Osteocyte (in vitro differentiated cells): ENCODE measurements around the gene MS4A18. TPM values are rescaled to one million over a fixed set of nuclear protein-coding genes. Genes with fewer than 3 reads are reported as not detected.

Experiments
- DNase-seq: peaks from one replicate; pipeline ENCODE4 v3.0.0; 2021; ENCODE audit warnings: mixed read lengths; ENCODE audit not compliant: unreplicated experiment; ENCODE audit errors: extremely low spot score
- H3K27ac Mint-ChIP-seq: one replicate; pipeline ENCODE4 v1.8.0; 2021; ENCODE audit warnings: mild to moderate bottlenecking, mixed read lengths; ENCODE audit not compliant: unreplicated experiment
- H3K27me3 Mint-ChIP-seq: one replicate; pipeline ENCODE4 v1.8.0; 2021; ENCODE audit warnings: mixed read lengths; ENCODE audit not compliant: unreplicated experiment
- H3K36me3 Mint-ChIP-seq: one replicate; pipeline ENCODE4 v1.8.0; 2021; ENCODE audit warnings: mixed read lengths; ENCODE audit not compliant: unreplicated experiment
- H3K4me1 Mint-ChIP-seq: one replicate; pipeline ENCODE4 v1.8.0; 2021; ENCODE audit warnings: mixed read lengths; ENCODE audit not compliant: unreplicated experiment
- H3K4me3 Mint-ChIP-seq: one replicate; pipeline ENCODE4 v1.8.0; 2021; ENCODE audit warnings: mild to moderate bottlenecking, moderate library complexity, mixed read lengths; ENCODE audit not compliant: unreplicated experiment
- H3K9me3 Mint-ChIP-seq: one replicate; pipeline ENCODE4 v1.8.0; 2021; ENCODE audit warnings: mixed read lengths; ENCODE audit not compliant: unreplicated experiment
- CTCF ChIP-seq: fragments of 200-600 bp; sonication (generic); IDR thresholded peaks from 2 replicates; pipeline ENCODE4 v1.5.0; 2021; ENCODE audit warnings: antibody characterized with exemption, mild to moderate bottlenecking, moderate library complexity
- total RNA-seq: library from RNA; stranded (reverse); gene quantifications from 2 replicates; pipeline ENCODE4 v1.2.1, GENCODE V29; 2021

Gene MS4A18
- total RNA-seq, 1 donor from 2014 or later: not detected

- DNase-seq: no peak
- Mint-ChIP-seq H3K4me1 (no peaks in the 10 kb centered on the region), H3K27ac (no peak within 1 kb of the TSS), H3K9me3 (no peaks in the 10 kb centered on the region), H3K27me3 (peaks cover 7% of the 10 kb centered on the region), H3K36me3 (no peaks in the 10 kb centered on the region), H3K4me3 (no peak within 1 kb of the TSS)
- TF ChIP-seq CTCF: no peak
These were observed 25.2 kb upstream of the MS4A18 start, which contains the start of gene MS4A8 for GRCh38 chr11:60699284-60699691. TSS of gene MS4A8 (plus strand) at chr11:60699612. CDS start at chr11:60700861, 1,249 bp downstream.

- H3K4me3 Mint-ChIP-seq: no peak overlapping the region
- H3K27me3 Mint-ChIP-seq: peaks cover 7% of the 10 kb centered on the region
- DNase-seq: no peak
- no peak overlapping the region for H3K27ac Mint-ChIP-seq
- H3K4me1 Mint-ChIP-seq: no peaks in the 10 kb centered on the region
- H3K36me3 Mint-ChIP-seq: no peaks in the 10 kb centered on the region
- no peak for TF ChIP-seq CTCF
- no peaks in the 10 kb centered on the region for H3K9me3 Mint-ChIP-seq
These were observed 24.6 kb upstream of the MS4A18 start for GRCh38 chr11:60699936-60700335.

DNA sequence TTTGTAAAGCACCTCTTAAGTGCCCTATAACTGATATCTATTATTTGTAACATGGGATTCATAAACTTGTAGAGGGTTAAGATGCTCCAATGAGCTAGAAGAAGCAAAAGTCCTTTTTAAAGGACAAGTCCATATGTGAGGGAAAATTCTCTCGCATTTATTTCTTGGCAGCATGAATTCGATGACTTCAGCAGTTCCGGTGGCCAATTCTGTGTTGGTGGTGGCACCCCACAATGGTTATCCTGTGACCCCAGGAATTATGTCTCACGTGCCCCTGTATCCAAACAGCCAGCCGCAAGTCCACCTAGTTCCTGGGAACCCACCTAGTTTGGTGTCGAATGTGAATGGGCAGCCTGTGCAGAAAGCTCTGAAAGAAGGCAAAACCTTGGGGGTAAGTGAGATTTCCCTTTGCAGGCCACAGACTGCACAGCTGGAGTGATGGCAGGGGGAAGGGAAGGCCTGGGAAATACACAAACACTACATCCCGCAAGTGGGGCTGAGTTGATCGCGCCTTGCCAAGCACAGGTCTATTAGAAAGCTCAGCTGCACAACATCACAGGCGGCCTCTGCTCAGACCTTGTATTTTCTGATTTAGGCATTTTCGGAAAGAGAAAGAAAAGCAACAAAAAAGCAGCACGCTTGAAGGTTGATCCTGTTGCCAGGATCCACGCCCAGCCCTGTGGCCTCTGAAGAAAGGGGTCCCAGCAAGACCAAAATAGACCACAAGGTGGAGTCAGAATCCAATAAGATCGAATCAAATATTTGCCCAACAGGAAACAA, 23.6 kb upstream of the MS4A18 start:
- H3K27ac Mint-ChIP-seq: no peak overlapping the region
- no peak overlapping the region for H3K4me3 Mint-ChIP-seq
- peaks cover 7% of the 10 kb centered on the region for H3K27me3 Mint-ChIP-seq
- no peaks in the 10 kb centered on the region for H3K4me1 Mint-ChIP-seq
- no peak for DNase-seq
- H3K36me3 Mint-ChIP-seq: no peaks in the 10 kb centered on the region
- TF ChIP-seq CTCF: no peak
- no peaks in the 10 kb centered on the region for H3K9me3 Mint-ChIP-seq

DNA sequence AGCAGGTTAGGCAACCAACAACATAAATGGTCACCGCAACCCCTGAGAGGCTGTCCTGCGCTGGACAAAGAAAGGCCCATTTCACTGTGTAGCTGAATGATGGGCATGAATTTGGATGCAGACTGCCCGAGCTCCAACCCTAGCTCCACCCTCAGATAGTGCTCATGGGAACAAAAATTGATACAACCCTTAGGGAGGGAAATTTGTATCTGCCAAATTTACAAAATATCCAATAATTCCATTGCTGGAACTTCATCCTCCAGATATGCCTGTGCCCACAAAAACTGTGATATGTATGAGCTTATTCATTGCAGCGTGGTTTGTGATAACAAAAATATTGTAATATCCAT, 23.1 kb upstream of the MS4A18 start:
- H3K27ac Mint-ChIP-seq: no peak overlapping the region
- H3K4me1 Mint-ChIP-seq: no peaks in the 10 kb centered on the region
- H3K9me3 Mint-ChIP-seq: no peaks in the 10 kb centered on the region
- DNase-seq: no peak
- no peak overlapping the region for H3K4me3 Mint-ChIP-seq
- peaks cover 7% of the 10 kb centered on the region for H3K27me3 Mint-ChIP-seq
- no peaks in the 10 kb centered on the region for H3K36me3 Mint-ChIP-seq
- no peak for TF ChIP-seq CTCF

- Mint-ChIP-seq H3K9me3 (no peaks in the 10 kb centered on the region), H3K27ac (no peak overlapping the region), H3K4me1 (no peaks in the 10 kb centered on the region), H3K36me3 (no peaks in the 10 kb centered on the region), H3K4me3 (no peak overlapping the region), H3K27me3 (peaks cover 2% of the 10 kb centered on the region)
- TF ChIP-seq CTCF: no peak
- DNase-seq: no peak
These were observed 21.1 kb upstream of the MS4A18 start for GRCh38 chr11:60703374-60703773.
